Bone marrow (tissue), 2 donors: Measurements from ENCODE around the gene MEX3D.

ENCODE experiments used
- DNase-seq, 2 donors: peaks; one replicate each; lab custom pipeline; 2025; lab: John Stamatoyannopoulos, UW

The MEX3D gene

DNA sequence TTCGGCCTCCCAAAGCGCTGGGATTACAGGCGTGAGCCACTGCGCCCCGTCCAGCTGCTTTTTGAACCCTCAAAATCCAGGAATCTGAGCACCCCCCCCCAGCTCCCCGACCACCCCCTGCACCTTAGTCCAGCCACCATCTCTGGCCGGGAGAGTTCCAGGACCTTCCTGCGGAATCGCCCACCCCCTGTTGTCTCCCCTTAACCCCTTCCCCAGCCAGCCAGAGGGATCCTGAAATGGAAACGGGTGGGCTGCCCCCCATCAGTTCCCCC, 25.3 kb upstream of the MEX3D start:
- DNase-seq, result no peak

DNA sequence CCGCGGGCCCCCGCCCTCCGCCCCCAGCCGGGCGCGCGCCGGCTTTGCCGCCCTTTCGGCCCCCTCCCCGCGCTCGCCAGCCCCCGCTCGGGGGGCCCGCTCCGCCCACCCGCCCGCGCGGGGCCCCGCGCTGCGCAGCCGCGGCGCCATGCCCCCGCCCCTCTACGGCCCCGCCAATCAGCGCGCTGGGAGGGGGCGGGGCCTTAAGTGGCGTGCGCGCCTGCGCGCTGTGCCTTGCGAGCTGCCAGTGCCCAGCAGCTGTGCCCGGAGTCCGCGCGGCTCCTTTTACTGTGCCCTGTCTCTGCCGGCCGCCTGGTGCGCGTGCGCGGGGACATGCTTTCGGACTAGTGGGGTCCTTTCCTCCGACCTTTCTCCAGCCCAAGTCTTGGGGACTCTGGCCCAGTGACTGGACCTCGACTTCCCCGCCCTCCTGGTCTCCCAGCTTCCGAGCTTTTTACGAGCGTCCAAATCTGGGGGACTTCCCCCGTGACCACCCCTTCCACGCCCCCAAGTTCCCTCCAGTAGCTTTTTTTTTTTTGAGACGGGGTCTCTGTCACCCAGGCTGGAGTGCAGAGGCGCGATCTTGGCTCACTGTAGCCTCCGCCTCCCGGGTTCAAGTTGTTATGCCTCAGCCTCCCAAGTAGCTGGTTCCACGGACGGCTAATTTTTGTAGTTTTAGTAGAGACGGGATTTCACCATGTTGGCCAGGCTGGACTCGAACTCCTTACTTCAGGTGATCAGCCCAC, 24.8 kb upstream of the MEX3D start, which contains the start of gene MBD3:
Gene MBD3 (minus strand): TSS at position 111 of the 746 bp plus-strand sequence. CDS start 234 bp downstream, outside the sequence.
- peak; percentile 67 to 71 for DNase-seq

DNA sequence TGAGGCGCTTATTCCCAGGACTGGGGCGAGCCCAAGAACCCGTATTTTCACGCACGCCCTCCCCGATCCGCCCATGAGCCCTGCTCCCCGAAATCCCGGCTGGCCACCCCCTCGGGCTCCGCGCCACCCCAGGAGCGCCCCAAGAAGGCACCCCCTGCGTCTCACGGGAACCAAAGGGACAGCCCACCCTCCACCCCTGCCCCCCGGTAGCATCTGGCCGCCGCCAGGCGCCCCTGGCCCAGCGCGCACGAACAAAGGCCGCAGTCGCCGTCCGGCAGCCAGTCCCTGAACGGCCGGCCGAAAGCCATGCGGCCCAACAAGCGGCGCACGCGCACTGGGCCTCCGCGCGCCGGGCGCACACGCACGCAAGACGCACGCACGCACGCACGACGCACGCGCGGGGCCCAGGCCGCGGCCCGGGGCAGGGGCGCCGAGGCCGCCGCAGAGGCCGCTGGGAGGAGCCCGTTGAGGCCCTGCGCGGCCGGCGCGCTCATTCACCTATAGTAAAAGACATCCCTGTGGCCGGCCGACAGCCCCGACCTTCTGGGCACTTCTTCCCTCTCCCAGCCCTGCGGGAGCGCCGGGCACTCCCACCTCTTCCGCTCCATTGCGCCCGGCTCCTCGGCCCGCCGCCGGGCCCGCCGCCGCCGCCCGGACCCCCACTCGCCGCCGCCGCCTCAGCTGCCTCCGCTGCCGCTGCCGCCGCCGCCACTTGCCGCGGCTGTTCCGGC, 24.1 kb upstream of the MEX3D start:
- DNase-seq, result peak; percentile 46 to 67

DNA sequence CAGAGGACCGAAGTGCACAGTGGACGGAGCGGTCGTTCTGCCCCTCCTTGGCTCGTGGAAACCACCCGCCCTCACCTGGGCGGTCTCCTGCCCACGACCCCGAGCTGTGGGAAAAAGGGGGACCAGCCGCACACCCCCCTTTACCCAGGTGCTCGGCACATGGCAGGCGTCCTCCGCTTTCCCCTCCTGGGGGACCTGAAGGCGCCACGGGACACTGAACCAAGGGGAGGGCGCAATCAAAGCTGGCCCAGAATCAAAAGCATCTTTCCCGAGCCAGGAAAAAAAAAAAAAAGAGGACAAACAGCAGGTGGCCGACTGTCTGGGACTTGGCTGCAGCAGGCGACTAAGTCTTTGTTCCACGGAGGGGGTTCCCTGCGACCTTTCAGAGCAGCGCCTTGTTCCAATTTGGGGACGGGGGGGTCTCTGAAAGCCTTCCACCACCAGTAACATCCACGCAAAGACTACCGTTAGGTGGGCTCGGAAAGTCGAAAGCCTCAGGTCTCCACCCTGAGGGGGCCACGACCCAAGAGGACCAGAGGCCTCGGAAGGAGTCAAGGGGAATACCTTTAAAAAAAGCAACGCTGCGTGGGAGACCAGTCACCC, 23.4 kb upstream of the MEX3D start:
- no peak for DNase-seq

DNA sequence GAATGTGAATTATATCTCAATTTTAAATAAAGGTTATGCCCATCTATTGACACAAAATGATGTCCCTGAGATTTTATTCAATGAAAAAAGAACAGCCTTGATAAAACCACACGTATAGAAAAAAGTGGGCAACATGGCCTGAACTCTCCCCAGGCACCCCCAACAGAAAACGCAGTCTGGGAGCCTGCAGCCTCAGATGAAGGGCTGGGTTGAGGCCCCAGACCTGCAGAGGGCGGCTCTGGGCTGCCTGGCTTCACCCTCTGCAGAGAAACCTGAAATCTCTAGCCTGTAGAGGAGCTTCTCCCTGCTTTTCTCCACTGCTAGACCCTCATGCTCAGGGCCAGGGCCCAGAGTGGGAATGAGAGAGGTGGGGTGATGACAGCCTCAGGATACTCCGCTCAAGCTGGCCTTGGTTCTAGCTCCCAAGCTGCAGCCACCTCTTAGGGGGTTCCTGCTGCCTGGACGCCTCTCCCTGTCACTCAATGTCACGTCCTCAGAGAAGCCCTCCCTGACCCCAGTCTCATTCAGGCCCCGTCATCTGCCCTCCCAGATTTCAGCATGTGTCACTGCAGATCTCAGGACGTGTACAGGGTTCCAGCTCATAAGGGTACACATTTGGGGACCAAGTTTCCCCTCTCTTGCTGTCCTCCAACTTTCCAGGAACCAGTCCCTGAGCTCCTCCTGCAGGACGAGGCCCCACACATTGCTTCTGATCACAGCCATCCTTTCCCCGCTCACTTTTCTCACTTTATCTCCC, 22.7 kb upstream of the MEX3D start:
- peak in 1 of 2 donors; percentile 5 for DNase-seq

DNA sequence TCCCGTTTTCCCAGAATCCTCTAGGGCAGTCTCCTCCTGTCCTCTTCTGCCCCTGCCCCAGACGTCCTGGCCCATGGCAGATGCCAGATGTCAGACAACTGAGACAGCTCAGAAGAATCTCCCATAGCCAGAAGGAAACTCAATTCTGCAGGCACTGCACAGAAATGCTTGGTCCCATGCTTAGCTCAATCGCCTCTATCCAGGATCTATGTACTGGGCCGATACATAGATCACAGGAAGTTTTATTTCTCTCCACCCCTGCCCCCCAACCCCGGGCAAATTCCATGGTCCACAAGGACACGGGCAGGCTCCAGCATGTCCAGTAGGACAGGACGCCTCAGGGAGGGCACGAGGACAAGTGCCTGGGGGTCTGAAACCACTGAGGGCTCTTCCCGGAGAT, 19.7 kb upstream of the MEX3D start:
- no peak for DNase-seq

DNA sequence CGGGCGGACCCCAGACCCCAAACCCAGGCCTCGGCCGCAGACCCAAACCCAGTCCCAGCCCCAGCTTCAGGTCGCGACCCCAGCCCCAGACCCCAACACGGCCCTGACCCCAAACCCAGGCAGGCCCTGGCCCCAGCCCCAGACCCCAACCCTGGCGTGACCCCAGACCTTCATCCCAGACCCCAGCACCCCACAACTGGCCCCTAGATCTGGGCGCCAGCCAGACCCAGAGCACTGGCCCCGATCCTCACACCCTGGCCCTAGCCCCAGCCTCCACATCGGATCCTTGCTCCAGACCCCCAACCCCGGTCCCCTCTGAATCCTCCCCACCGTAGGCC, 17.1 kb upstream of the MEX3D start:
- DNase-seq, result no peak

DNA sequence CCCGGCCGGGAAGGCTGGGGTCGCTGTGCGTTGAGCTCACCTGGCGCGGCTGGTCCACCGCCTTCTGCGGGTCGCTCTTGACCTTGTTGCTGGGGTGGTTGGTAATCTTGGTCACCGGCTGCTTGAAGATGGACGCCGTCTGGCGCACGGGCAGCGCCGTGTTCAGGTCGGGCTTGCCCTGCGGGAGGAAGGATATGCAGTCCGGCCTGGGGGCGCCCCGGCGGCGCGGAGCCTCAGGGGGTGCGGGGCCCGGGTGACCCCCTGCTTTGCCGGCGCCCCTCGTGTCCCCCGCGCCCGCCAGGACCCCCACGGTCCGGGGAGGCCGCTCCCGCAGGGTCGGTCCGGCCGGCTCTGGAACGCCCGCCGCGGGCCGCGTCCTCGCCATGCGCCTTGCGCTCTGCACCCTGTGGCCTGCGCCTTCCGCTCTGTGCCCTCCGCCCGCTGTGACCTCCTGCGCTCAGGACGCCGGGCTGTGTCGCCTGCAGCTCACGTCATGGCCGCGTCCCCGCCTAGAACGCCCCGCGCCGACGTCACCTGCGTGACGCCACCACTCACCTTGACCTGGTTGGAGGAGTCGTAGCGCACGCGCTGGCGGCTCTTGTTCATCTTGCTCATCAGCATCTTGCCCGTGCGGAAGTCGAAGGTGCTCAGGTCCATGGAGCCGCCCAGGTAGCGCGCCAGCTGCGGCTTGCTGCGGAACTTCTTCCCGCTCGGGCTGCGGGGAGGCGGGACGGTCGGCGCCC, 16.5 kb upstream of the MEX3D start:
- no peak for DNase-seq

DNA sequence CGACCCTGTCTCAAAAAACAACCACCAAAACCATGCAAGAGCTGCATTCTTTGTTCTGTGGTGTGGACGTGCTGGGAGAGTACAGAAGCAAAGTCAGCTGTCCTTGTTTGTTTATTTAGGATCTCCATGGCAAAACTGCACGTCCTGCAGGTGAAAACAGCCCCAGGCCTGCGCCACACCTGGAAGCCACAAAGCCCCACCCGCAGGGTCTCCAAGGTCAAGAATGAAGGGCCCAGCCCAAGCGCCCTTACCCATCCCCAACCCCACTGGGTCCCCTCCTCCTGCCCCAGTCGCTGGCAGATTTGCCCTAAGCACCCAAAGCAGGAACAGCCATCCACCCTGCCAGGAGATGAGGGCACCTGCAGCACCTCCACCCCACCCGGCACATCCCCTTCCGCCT, 14.1 kb upstream of the MEX3D start:
- DNase-seq, result no peak

DNA sequence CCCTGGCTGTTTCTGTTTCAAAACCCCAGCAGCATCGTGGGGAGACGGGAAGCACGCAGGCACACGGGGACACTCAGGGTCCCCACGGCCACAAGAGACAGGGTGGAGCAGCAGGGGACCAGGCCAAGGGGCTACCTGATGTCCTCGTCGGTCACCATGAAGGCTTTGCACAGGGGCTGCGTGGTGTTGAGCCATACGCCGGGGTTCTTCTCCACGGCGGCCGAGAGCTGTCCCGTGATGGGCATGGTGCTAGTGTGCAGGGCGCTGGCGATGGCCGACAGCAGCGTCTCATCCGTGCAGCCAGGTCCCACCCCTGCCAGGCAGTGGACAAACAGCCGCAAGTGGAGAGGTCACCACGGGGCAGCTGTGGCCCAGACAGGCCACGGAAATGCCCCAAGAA, 12.8 kb upstream of the MEX3D start:
- DNase-seq, result no peak

DNA sequence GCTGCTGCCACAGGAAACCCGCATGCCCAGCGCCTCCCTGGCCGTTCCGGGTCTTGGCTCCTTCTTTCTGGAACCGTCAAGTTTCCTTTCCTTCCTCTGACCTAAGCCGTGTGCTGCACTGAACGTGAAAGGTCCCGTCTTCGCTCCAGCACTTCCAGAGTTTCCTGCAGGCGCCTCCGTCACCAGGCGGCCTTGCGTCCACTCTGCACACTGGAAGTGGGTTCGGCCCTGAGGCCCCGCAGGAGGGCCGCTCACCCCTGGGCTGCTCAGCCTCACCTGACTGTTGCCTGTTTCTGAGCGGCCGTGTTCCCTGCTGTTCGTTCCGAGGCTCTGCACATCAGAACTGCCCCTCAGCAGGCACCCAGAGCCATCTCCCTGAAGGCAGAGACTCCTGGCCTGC, 12.3 kb upstream of the MEX3D start:
- DNase-seq, result no peak

DNA sequence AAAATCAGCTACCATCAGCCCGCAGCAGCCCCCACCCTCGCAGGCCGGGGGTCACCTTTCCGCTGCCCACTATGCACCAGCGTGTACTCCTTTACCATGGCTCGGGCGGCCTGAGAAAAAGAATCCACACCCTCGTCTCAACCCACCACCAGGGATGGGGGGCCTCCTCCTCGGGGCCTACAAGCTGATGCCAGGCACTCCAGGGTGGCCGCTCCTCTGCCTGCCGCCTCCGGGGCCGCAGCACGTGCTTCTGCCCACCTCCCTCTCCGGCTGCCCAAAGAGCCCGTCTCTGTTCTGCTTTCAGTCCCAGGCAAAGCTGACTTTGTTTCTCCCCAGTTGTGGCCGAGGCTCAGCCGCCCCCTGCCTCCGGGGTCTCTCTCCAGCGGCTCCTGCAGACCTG, 11.1 kb upstream of the MEX3D start:
- DNase-seq, result no peak

DNA sequence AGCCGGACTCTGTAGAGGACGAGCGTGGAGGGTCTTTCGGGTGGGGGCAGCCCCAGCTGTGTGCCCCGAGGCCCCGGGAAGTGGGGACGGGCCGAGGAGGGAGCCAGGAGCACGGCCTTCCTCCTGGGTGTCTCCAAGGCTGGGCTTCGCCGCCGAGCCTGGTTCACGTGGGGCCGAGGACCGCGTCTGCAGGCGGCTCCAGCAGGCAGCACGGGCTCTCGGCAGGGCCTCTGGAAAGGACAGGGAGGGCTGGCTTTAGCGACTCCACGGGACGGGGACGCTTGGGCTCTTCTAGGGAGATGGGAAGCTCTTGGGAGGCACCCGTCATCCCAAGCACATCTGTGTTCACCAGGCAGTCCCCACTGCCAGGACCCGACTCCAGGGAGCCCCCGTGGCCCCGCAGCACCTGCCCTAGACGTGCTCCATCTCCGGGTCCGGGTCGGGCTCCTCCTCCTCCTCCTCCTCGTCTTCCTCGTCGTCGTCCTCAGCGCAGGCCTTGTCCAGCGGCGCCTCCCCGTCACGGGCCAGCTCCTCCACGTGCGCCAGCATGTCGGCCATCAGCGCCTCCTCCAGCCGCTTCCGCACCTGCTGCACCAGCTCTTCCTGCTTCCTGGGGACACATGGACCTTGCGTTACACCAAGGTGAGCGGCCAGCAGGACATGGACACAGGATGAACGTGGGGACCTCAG, 9.9 kb upstream of the MEX3D start:
- no peak for DNase-seq

DNA sequence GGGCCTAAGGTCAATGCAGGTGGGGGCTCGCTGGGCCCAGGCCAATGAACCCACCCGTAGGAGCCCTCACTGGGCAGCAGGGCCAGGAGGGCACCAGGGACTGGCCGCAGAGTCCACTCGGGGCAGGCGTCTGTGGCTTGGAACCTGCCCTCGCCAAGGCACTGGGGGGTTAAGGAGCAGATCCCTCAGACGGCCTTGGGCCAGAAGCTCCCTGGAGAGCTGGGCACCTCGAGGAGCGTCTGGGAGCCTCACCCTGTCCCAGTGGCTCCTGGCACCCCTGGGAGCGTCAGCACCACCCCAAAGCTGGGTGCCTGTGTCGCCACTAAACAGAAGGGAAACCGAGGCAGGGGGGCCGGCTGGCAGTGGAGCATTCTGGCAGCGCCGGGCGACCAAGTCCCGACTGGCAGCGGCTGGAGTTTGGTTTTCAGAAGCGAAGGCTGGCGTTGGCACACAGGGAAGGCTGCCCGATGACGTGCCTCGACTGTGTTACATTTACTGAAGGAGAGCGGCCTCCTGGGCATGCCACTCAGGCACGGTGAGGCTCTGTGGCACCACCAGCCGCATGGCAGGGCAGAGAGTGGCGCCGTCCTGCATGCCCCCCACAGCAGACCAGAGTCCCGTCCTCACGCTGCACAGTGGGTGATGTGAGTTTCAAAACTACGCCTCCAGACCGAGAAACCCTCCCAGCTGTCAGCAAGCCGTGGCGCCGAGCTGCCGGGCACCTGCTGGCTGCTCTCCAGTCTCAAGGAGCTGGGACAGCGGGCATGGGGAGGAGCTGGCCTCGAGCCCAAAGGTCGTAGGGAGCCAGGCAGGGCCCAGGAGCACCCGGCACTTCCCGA, 9.2 kb upstream of the MEX3D start:
- DNase-seq, result no peak

DNA sequence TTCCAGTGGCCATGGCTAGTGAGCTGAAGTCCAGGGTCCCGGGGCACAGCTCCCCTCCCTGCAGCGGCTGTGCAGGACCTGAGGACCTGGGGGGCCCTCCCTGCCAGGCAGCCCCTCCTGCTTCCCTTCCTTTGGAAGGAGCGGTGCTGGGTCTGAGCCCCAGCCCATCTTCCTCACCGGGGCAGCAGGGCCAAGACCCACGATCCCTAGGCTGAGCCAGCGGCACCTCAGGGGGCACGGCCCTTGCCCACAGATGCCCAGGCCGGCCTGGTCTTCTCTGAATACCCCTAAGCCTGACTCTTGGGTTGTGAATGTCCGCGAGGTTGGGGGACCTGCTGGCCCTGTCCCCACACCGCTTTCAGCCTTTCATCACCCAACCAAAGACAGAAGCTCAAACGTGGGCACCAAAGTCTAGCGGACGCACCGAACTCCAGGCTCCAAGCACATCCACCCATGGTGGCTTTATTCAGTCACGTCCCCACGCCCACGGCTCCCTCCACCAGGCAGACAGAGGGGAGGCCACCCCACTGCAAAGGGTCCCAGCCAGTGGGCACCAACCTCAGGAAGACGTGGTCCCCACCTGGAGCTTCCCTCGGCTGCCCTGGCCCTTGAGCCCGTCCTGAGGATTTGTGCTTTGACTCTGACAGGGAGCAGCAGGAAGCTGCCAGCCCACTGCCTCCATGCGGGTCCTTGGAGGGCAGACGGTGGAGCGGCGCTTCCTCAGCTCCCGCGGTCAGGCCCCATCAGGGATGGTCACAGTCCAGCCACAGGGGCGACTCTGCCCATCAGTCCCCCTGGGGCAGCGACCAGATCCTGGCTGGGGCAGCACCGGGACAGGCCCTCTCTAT, 8.3 kb upstream of the MEX3D start:
- DNase-seq, result no peak

DNA sequence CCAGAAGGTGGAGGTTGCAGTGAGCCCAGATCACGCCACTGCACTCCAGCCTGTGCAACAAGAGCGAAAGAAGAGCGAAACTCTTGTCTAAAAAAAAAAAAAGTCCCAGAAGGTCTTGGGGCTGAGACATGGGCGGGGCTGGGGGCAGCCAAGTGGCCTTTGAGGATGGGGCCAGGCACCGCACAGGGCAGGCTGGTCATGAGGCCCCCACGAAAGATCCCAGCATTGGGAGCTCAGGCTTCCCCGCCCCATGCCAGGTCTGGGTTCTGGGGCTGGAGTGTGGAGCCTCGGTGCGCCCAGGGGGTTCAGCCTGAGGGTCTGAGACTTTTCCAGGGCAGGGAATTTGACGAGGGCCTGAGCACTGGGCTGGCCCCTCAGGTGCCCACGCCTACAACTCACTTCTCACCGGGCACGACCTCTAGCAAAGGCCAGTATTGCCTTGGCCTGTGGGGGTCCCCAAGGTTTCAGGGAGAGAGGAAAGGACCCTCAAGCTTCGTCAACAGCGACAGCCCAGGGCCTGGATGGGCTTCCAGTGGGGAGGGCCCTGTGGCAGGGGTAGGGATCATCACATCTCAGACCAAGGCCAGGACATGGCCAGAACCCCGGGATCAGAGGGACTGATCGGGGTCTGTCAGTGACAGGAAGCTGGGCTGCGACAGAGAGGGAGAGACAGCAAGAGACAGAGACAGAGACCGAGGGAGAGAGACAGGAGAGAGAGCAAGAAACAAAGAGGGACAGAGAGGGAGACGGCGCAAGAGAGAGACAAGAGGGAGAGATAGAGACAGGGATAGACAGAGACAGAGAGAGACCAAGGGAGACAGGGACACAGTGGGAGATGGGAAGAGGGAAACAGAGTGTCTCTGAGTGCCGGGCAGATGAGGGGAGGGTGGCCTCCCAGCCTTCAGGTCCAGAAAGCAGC, 7.5 kb upstream of the MEX3D start:
- DNase-seq, result no peak

DNA sequence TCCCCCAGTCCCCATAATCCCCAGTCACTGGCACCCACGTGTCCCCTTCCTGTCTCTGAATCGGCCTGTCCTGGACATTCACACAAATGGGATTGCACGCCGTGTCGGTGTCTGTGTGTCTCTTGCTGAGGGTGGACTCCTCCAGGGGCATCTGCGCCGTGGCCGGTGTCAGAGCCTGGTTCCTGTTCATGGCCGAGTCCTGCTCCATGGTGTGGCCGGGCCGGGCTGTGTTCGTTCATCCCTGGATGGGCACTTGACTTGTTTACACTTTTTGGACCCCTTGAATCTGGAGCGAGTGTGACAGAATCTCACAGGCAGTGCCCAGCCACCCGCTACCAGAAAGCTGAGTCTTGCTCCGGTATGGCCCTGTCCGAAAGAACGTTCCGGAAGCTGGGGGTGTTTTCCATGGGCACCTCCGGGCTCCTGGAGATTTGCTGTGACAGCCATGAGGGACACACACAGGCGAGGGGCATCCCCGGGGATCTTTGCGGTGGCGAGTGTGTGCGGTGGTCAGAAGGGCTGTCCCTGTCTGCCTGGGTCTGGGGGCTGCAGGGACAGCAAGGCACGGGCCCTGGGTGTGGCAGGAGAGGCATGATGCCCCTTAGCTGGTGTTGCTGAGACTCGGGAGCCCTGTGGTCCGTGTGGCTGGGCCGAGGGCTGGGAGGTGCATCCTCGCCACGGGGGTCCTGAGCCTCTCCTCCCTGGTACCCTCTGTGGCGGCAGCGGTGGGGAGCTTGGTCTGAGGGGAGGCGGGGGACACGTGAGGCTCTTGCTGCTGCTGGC, 6.4 kb upstream of the MEX3D start:
- no peak for DNase-seq

DNA sequence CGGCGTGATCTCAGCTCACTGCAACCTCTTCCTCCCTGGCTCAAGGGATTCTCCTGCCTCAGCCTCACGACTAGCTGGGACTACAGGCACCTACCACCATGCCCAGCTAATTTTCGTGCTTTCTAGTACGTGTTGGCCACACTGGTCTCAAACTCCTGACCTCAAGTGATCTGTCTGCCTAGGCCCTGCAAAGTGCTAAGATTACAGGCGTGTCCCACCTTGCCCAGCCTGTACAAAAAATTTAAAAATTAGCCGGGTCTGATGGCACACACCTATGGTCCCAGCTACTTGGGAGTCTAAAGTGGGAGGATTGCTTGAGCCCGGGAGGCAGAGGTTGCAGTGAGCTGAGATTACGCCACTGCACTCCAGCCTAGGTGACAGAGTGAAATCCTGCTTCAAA, 4.7 kb upstream of the MEX3D start:
- DNase-seq, result no peak
